Fibroblast of lung (primary cell): Measurements from ENCODE around the gene DNAH17.
"Not testable (repeated sequence)": the region's sequence is repeated elsewhere in the genome, so short reads cannot be mapped to it uniquely, and the experiment has no call there.

Experiments used
- CTCF ChIP-seq, 2 donors: IDR thresholded peaks in 1 of 2; conservative IDR thresholded peaks in 1 of 2; 1 replicate in 1 of 2; 2 replicates in 1 of 2; pipeline ENCODE4 v1.5.1; 2011 to 2012; ENCODE audit warnings: low read length in 2 of 2, control low read depth in 1 of 2, inconsistent platforms in 1 of 2, low read depth in 1 of 2, mild to moderate bottlenecking in 1 of 2
- EZH2 ChIP-seq: IDR thresholded peaks from 2 replicates; pipeline ENCODE4 v1.5.1; 2012; ENCODE audit warnings: low read length, control low read depth, mild to moderate bottlenecking; ENCODE audit errors: missing control alignments

- TF ChIP-seq CTCF (conservative IDR thresholded peaks at IDR 0.05 in 1 of 2, IDR thresholded peaks at IDR 0.05 in 1 of 2; ENCODE audit: low read depth in 1 of 2, low read length in 2 of 2); EZH2: not testable (repeated sequence)
Observed at GRCh38 chr17:78503388-78503787, 73.8 kb downstream of the DNAH17 start.
